ENCODE data around the gene TMEM176B. TPM values are rescaled to one million over a fixed set of nuclear protein-coding genes. Genes with fewer than 3 reads are reported as not detected.

Gene TMEM176B
- total RNA-seq, 4 donors from 2014 or later: 2.5 to 14.5 (median 4.9) TPM

DNA sequence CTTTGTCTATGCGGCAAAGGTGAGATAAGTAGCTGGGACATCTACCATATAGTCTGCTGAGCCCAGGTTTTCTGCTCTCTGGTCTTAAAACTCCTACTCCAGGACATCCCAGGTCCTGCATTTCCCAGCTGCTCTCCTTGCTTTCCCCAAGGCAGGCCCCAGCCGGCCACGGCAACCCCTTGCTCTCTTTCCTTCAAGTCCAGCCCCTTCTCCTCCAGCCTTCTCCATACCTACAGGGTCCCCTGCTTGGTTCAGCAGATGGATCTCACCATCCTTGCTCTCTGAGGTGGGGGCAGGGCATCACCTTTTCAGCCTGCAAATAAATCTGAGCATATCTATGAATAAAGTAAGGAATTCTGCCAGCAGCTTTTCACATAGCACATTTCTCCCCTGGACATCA, 54.3 kb downstream of the TMEM176B start:
- WGBS: 76% methylated on average over 3 of the region's 3 CpGs
- H3K9me3 ChIP-seq: no peaks in the 10 kb centered on the region
- H3K4me3 ChIP-seq: no peak overlapping the region
- DNase-seq (ENCODE audit: low spot score in 2 of 2): no peak
- peaks cover 5% of the 10 kb centered on the region for H3K36me3 ChIP-seq
- TF ChIP-seq POLR2A (IDR thresholded peaks at IDR 0.05) (no peak), POLR2AphosphoS5 (IDR thresholded peaks at IDR 0.05) (no peak)
- TF ChIP-seq, protein P1, sequence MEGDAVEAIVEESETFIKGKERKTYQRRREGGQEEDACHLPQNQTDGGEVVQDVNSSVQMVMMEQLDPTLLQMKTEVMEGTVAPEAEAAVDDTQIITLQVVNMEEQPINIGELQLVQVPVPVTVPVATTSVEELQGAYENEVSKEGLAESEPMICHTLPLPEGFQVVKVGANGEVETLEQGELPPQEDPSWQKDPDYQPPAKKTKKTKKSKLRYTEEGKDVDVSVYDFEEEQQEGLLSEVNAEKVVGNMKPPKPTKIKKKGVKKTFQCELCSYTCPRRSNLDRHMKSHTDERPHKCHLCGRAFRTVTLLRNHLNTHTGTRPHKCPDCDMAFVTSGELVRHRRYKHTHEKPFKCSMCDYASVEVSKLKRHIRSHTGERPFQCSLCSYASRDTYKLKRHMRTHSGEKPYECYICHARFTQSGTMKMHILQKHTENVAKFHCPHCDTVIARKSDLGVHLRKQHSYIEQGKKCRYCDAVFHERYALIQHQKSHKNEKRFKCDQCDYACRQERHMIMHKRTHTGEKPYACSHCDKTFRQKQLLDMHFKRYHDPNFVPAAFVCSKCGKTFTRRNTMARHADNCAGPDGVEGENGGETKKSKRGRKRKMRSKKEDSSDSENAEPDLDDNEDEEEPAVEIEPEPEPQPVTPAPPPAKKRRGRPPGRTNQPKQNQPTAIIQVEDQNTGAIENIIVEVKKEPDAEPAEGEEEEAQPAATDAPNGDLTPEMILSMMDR (IDR thresholded peaks at IDR 0.05): no peak
- no peaks in the 10 kb centered on the region for H3K4me1 ChIP-seq
- no peak overlapping the region for H3K27ac ChIP-seq
- no peaks in the 10 kb centered on the region for H3K27me3 ChIP-seq

DNA sequence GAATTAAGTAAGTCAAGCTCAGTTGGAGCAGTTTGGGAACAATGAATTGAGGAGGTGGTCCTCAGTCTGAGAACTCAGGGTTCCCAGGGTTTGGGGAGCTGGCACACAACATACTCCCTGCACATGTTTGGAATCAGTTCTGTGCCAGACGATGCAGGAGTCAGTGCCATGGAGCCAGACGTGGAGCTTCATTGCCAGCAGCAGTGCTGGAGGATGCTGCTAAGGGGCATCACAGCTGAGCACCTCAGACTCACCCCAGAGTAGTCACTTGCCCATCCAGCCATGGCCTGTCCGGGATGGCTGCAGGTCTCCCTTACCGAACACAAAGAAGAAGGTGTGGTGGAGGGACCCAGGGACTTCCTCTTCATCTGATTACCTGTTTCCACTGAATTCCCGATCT, 55.1 kb downstream of the TMEM176B start:
- H3K27me3 ChIP-seq: no peaks in the 10 kb centered on the region
- no peak overlapping the region for H3K27ac ChIP-seq
- DNase-seq (ENCODE audit: low spot score in 2 of 2): no peak
- peaks cover 5% of the 10 kb centered on the region for H3K36me3 ChIP-seq
- 85% methylated on average over 4 of the region's 5 CpGs for WGBS
- TF ChIP-seq POLR2AphosphoS5 (IDR thresholded peaks at IDR 0.05): no peak
- no peak for TF ChIP-seq POLR2A (IDR thresholded peaks at IDR 0.05)
- TF ChIP-seq EP300 (IDR thresholded peaks at IDR 0.05): no peak
- TF ChIP-seq, protein P1 (IDR thresholded peaks at IDR 0.05): no peak
- H3K4me1 ChIP-seq: no peaks in the 10 kb centered on the region
- H3K9me3 ChIP-seq: no peaks in the 10 kb centered on the region
- H3K4me3 ChIP-seq: no peak overlapping the region

DNA sequence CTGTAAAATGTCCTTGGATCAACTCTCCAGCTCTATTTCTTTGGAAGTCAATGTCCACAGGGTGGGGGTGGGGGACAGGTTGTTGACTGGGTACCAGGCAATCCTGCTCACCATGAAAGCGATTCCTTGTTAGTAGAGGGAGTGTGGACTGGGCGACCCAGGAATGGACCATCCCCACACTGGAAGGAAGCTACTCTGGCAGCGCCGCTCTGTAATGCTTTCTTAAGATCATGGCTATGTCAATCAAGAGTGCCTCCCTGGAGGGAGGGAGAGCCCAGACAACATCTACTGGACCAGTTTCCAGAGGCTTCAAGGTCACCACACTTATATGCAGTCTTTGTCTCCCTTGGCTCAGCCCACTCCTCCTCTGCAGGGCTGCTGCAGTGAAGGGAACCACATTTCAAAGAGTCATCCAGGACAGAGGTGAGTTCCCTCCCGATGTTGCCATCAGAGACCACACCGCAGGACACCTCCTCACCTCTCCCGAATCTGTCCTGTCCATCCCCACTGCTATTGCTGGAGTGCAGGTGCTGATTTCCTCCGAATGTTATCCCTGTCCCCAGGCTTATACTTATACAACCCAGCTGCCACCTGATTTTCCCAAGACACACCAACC, 56.0 kb downstream of the TMEM176B start:
- TF ChIP-seq POLR2A (IDR thresholded peaks at IDR 0.05) (no peak), POLR2AphosphoS5 (IDR thresholded peaks at IDR 0.05) (no peak), EP300 (IDR thresholded peaks at IDR 0.05) (no peak)
- TF ChIP-seq, protein P1 (IDR thresholded peaks at IDR 0.05): no peak
- Histone ChIP-seq H3K9me3 (no peaks in the 10 kb centered on the region), H3K36me3 (peaks cover 5% of the 10 kb centered on the region), H3K27ac (no peak overlapping the region), H3K4me1 (no peaks in the 10 kb centered on the region), H3K27me3 (no peaks in the 10 kb centered on the region), H3K4me3 (no peak overlapping the region)
- 72% methylated on average over 5 of the region's 8 CpGs for WGBS
- no peak for DNase-seq (ENCODE audit: low spot score in 2 of 2)

DNA sequence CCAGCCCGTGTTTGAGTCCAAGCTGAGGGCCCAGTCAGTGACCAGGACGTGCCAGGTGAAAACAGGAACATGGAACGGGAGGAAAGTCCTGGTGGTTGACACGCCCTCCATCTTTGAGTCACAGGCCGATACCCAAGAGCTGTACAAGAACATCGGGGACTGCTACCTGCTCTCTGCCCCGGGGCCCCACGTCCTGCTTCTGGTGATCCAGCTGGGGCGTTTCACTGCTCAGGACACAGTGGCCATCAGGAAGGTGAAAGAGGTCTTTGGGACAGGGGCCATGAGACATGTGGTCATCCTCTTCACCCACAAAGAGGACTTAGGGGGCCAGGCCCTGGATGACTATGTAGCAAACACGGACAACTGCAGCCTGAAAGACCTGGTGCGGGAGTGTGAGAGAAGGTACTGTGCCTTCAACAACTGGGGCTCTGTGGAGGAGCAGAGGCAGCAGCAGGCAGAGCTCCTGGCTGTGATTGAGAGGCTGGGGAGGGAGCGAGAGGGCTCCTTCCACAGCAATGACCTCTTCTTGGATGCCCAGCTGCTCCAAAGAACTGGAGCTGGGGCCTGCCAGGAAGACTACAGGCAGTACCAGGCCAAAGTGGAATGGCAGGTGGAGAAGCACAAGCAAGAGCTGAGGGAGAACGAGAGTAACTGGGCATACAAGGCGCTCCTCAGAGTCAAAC, 57.7 kb downstream of the TMEM176B start:
- H3K4me3 ChIP-seq: no peak overlapping the region
- H3K27me3 ChIP-seq: no peaks in the 10 kb centered on the region
- no peak for TF ChIP-seq POLR2AphosphoS5 (IDR thresholded peaks at IDR 0.05)
- no peak for TF ChIP-seq EP300 (IDR thresholded peaks at IDR 0.05)
- no peak for TF ChIP-seq POLR2A (IDR thresholded peaks at IDR 0.05)
- TF ChIP-seq, protein P1 (IDR thresholded peaks at IDR 0.05): no peak
- H3K4me1 ChIP-seq: no peaks in the 10 kb centered on the region
- 87% methylated on average over 10 of the region's 14 CpGs for WGBS
- no peak for DNase-seq (ENCODE audit: low spot score in 2 of 2)
- no peak overlapping the region for H3K27ac ChIP-seq
- no peaks in the 10 kb centered on the region for H3K9me3 ChIP-seq
- peaks cover 5% of the 10 kb centered on the region for H3K36me3 ChIP-seq

Other genes starting within 250 kb of the TMEM176B start
- 10 to 100 TPM in 2 of 4 donors, 1 to 10 TPM in 2; 6.5 to 12.5 (median 9.3) TPM for gene GIMAP4, start 233.0 kb downstream of the TMEM176B start, total RNA-seq
- gene GIMAP6, start 168.0 kb downstream of the TMEM176B start, total RNA-seq: 10 to 100 TPM in 2 of 4 donors, 1 to 10 TPM in 2; 4.1 to 16.8 (median 10.4) TPM
- 1 to 10 TPM; 2.0 to 8.2 (median 2.9) TPM for gene GIMAP2, start 114.7 kb downstream of the TMEM176B start, total RNA-seq
- 1 to 10 TPM in 3 of 4 donors, under 1 TPM in 1; 0.38 to 3.9 (median 2.2) TPM for gene GIMAP1, start 83.8 kb downstream of the TMEM176B start, total RNA-seq
- gene GIMAP5, start 62.9 kb downstream of the TMEM176B start, total RNA-seq: 10 to 100 TPM in 1 of 4 donors, 1 to 10 TPM in 3; 2.8 to 15.0 (median 7.7) TPM
- 10 to 100 TPM in 1 of 4 donors, 1 to 10 TPM in 3; 3.2 to 12.9 (median 6.0) TPM for gene TMEM176A, start 405 bp upstream of the TMEM176B start, total RNA-seq
- gene AOC1, start 52.2 kb upstream of the TMEM176B start, total RNA-seq: 1 to 10 TPM; 1.9 to 5.5 (median 2.3) TPM
- gene KCNH2, start 178.0 kb upstream of the TMEM176B start, total RNA-seq: under 1 TPM in 1 of 4 donors, not detected in 3; 0.70 TPM
- 10 to 100 TPM in 1 of 4 donors, 1 to 10 TPM in 3; 2.6 to 10.9 (median 6.8) TPM for gene NOS3, start 190.7 kb upstream of the TMEM176B start, total RNA-seq
- gene ATG9B, start 224.1 kb upstream of the TMEM176B start, total RNA-seq: 100 to 1,000 TPM in 2 of 4 donors, 10 to 100 TPM in 2; 27.0 to 195 (median 122) TPM
- gene ABCB8, start 228.1 kb upstream of the TMEM176B start, total RNA-seq: 10 to 100 TPM; 29.5 to 42.3 (median 31.9) TPM
- gene ASIC3, start 248.2 kb upstream of the TMEM176B start, total RNA-seq: 1 to 10 TPM; 2.6 to 8.7 (median 4.1) TPM

All from suprapubic skin (tissue), 4 donors.